A673 (cell line): ENCODE data around the gene RASSF3. TPM values are rescaled to one million over a fixed set of nuclear protein-coding genes. Genes with fewer than 3 reads are reported as not detected.

Experiments
- BruUV-seq: library from RNA; stranded (reverse); fragments of 400-500 nt; replicated peaks from 2 replicates; lab custom pipeline; 2021; lab: Mats Ljungman, UMichigan
- CTCF ChIA-PET: fragments of 300-600 bp; sonication (Branson Sonifier 250); formaldehyde crosslinking; loops from one replicate; lab custom pipeline; 2022; ENCODE audit warnings: antibody characterized with exemption; lab: Charles Lee
- POLR2A ChIA-PET: fragments of 300-600 bp; sonication (Branson Sonifier 250); formaldehyde crosslinking; loops from one replicate; lab custom pipeline; 2022; ENCODE audit warnings: antibody characterized with exemption; ENCODE audit not compliant: low non-redundant PET; lab: Charles Lee
- DNase-seq: peaks from one replicate; pipeline ENCODE4 v3.0.0-alpha.2; 2015; ENCODE audit warnings: low spot score
- H3K27ac ChIP-seq: fragments of 200-600 bp; sonication (generic); 2 replicates; pipeline ENCODE4 v1.5.1; 2016; ENCODE audit warnings: mixed run types, low read depth, mild to moderate bottlenecking, mixed read lengths, antibody characterized with exemption, low read length; ENCODE audit not compliant: poor library complexity, severe bottlenecking
- H3K27me3 ChIP-seq: fragments of 200-600 bp; sonication (generic); replicated peaks from 2 replicates; pipeline ENCODE4 v1.6.1; 2017; ENCODE audit warnings: mixed run types, low read depth, mild to moderate bottlenecking, mixed read lengths, antibody characterized with exemption, low read length; ENCODE audit not compliant: insufficient read depth, poor library complexity
- H3K36me3 ChIP-seq: fragments of 200-600 bp; sonication (generic); 2 replicates; pipeline ENCODE4 v1.6.1; 2016; ENCODE audit warnings: mixed run types, mild to moderate bottlenecking, mixed read lengths, antibody characterized with exemption, low read length; ENCODE audit not compliant: insufficient read depth, poor library complexity, severe bottlenecking
- H3K4me1 ChIP-seq: fragments of 200-600 bp; sonication (generic); 2 replicates; pipeline ENCODE4 v1.6.1; 2017; ENCODE audit warnings: mixed run types, mild to moderate bottlenecking, mixed read lengths, antibody characterized with exemption, low read length; ENCODE audit not compliant: insufficient read depth, poor library complexity, severe bottlenecking
- H3K4me3 ChIP-seq: fragments of 200-600 bp; sonication (generic); 2 replicates; pipeline ENCODE4 v1.5.1; 2016; ENCODE audit warnings: low read depth, mixed run types, mild to moderate bottlenecking, mixed read lengths, low read length; ENCODE audit not compliant: poor library complexity, severe bottlenecking
- H3K9me3 ChIP-seq: fragments of 200-600 bp; sonication (generic); 2 replicates; pipeline ENCODE4 v1.6.1; 2016; ENCODE audit warnings: mixed run types, low read depth, mild to moderate bottlenecking, mixed read lengths, antibody characterized with exemption, low read length; ENCODE audit not compliant: poor library complexity, severe bottlenecking
- EZH2 ChIP-seq: fragments of 200-600 bp; sonication (generic); IDR thresholded peaks from 2 replicates; pipeline ENCODE4 v1.6.1; 2017; ENCODE audit warnings: borderline replicate concordance, low read depth, mild to moderate bottlenecking, mixed read lengths, antibody characterized with exemption, low read length; ENCODE audit not compliant: poor library complexity, severe bottlenecking
- intact Hi-C: fragments of 100-400 bp; cut with micrococcal nuclease; formaldehyde crosslinking; loops from one replicate; pipeline ENCODE4 v1.10.0; 2022; ENCODE audit not compliant: unreplicated experiment
- total RNA-seq: library from RNA; stranded (reverse); gene quantifications from 2 replicates; pipeline ENCODE4 v1.2.3, GENCODE V29; 2021
- TF ChIP-seq, protein P1 (sequence below): fragments of 300-800, 200-600 bp; sonication (generic); conservative IDR thresholded peaks from 2 replicates; pipeline ENCODE4 v1.5.1; 2017; ENCODE audit warnings: low read depth, mild to moderate bottlenecking, antibody characterized with exemption, low read length, moderate library complexity, mixed read lengths

RASSF3 gene
- total RNA-seq, 1 experiment from 2014 or later, result 38.2 TPM

DNA sequence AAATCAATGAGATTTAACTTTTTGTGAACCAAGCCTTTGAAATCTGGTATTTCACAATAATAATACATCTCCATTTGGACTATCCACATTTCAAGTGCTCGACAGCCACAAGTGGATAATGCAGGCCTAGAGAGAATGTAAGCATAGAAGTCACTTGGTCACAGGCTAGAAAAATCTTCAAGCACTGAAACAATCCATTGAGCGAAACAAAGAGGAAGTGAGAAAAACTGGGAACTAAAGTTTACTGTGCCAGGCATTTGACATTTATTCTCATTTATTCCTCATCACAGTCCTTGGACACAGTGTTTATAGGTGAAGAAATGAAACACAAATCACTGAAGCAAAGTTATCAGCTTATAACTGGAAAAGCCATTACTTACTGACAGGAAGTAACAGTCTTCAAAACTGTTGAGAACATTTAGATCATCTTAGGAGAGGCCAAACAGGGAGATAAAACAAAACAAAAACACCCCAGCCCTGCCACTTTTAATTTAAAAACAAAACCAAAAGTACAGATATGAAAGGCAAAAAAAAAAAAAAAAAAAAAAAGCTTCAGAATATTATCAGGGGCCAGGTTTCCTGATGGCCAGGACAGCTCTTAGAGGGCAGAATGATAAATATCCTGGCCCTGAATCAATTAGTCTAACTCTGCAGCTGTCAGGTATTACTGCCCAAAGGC, 119.8 kb downstream of the RASSF3 start:
- Histone ChIP-seq H3K9me3 (no peaks in the 10 kb centered on the region), H3K4me3 (no peak overlapping the region), H3K4me1 (peaks cover 6% of the 10 kb centered on the region), H3K36me3 (no peaks in the 10 kb centered on the region), H3K27me3 (no peaks in the 10 kb centered on the region), H3K27ac (no peak overlapping the region)
- CTCF ChIA-PET, result interaction anchor here (0.6 kb wide), 1 partner anchor 168 kb away, joined by 3 read pairs; no protein-coding TSS in a partner anchor
- intact Hi-C loops, result no loop called here
- TF ChIP-seq, protein P1, sequence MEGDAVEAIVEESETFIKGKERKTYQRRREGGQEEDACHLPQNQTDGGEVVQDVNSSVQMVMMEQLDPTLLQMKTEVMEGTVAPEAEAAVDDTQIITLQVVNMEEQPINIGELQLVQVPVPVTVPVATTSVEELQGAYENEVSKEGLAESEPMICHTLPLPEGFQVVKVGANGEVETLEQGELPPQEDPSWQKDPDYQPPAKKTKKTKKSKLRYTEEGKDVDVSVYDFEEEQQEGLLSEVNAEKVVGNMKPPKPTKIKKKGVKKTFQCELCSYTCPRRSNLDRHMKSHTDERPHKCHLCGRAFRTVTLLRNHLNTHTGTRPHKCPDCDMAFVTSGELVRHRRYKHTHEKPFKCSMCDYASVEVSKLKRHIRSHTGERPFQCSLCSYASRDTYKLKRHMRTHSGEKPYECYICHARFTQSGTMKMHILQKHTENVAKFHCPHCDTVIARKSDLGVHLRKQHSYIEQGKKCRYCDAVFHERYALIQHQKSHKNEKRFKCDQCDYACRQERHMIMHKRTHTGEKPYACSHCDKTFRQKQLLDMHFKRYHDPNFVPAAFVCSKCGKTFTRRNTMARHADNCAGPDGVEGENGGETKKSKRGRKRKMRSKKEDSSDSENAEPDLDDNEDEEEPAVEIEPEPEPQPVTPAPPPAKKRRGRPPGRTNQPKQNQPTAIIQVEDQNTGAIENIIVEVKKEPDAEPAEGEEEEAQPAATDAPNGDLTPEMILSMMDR, result no peak
- no peak for TF ChIP-seq EZH2
- DNase-seq, result no peak
- BruUV-seq, result no TSS peak
- POLR2A ChIA-PET, result no interaction called here

- no peak for DNase-seq
- intact Hi-C loops, result no loop called here
- Histone ChIP-seq H3K4me3 (no peak overlapping the region), H3K9me3 (no peaks in the 10 kb centered on the region), H3K27ac (no peak overlapping the region), H3K27me3 (no peaks in the 10 kb centered on the region), H3K36me3 (no peaks in the 10 kb centered on the region), H3K4me1 (peaks cover 6% of the 10 kb centered on the region)
- CTCF ChIA-PET, result interaction anchor here (0.6 kb wide), 1 partner anchor 168 kb away, joined by 3 read pairs; no protein-coding TSS in a partner anchor
- POLR2A ChIA-PET, result no interaction called here
- no peak for TF ChIP-seq EZH2
- TF ChIP-seq, protein P1, result no peak
- BruUV-seq, result no TSS peak
Measured at GRCh38 chr12:64730588-64730969, 120.3 kb downstream of the RASSF3 start.

DNA sequence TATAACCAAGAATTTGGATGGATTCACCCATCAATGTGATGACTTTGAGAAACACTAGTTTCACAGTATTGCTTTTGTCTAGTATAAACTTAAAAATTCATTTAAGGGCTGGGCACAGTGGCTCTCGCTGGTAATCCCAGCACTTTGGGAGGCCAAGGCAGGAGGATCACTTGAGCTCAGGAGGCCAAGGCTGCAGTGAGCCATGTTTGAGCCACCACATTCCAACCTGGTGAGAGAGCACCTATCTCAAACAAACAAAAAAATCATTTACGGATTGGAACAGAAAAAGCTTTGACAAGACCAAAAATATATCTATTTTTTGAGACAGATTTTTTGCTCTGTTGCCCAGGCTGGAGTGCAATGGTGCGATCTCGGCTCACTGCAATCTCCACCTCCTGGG, 121.4 kb downstream of the RASSF3 start:
- BruUV-seq, result no TSS peak
- peaks cover 6% of the 10 kb centered on the region for H3K4me1 ChIP-seq
- no peak for TF ChIP-seq EZH2
- TF ChIP-seq, protein P1, result no peak
- H3K9me3 ChIP-seq, result no peaks in the 10 kb centered on the region
- no peak overlapping the region for H3K27ac ChIP-seq
- peaks cover 5% of the 10 kb centered on the region for H3K36me3 ChIP-seq
- H3K27me3 ChIP-seq, result no peaks in the 10 kb centered on the region
- CTCF ChIA-PET, result no interaction called here
- intact Hi-C loops, result no loop called here
- no peak overlapping the region for H3K4me3 ChIP-seq
- POLR2A ChIA-PET, result no interaction called here
- DNase-seq, result no peak
